NCI-H2081 treated with DMSO at 0.1 percent for 48 hours (cell line): ENCODE results near the gene DCDC1.

Source experiments
- DNase-seq: peaks from one replicate; lab custom pipeline; 2025; lab: John Stamatoyannopoulos, UW

DCDC1 gene

DNA sequence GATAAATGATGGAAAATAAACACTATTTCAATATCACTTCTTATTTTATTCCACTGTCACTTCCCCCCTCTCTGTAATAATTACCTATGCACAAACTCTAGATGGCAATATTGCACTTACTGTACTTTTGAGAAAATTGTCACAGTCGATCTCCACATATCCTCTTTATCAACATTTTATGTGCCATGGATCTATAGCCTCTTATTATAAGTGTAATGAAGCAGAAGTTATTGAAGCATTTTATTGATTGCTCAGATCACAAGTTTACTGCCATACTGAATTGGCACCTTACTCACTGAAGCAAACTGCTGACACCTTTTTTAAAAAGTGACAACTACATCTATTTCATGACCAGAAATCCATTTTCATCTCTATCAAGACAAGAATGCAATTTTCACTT lies 133.4 kb downstream of the DCDC1 start:
- no peak for DNase-seq

DNA sequence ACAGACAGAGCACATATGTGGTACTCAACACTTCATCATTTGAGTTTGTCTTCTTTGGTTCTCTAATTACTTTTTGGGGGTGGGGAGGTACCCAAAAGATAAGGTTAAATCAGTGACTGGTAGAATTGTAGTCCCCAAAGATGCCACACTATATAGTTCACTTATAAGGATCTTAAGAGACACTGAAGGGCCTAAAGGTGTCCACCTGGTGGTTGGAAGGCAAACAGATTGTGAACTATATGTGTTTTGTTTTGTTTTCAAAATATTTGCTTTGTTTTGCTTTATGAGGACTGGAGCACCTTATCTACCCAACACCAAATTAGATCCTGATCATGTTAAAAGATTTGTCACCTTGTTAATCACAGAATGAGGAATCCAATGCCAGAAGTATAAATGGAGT lies 136.1 kb downstream of the DCDC1 start:
- DNase-seq, result no peak

GRCh38 chr11:31231601-31232000 lies 137.9 kb downstream of the DCDC1 start:
- no peak for DNase-seq

- DNase-seq, result no peak
Measured at GRCh38 chr11:31218847-31219246, 150.7 kb downstream of the DCDC1 start.

DNA sequence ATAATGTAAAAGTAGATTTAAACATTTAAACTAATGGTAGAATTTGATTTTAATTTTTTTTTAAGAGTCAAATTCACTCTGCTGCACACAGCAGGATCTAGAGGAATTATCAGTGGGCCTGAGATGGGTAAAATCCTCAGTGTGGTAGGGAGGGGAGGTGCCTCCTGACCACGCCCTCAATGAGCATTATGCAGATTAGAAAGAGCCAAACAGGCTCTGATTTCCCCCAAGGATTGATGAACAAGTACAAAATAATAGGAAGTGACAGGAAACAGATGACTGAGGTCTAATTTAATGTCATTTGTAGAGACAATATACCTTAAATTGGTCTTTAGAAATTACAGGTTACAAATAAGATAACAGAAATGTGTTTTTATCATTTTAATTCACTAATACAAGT lies 155.2 kb downstream of the DCDC1 start:
- DNase-seq, result no peak

- no peak for DNase-seq
Measured at GRCh38 chr11:31199378-31199777, 170.2 kb downstream of the DCDC1 start.

DNA sequence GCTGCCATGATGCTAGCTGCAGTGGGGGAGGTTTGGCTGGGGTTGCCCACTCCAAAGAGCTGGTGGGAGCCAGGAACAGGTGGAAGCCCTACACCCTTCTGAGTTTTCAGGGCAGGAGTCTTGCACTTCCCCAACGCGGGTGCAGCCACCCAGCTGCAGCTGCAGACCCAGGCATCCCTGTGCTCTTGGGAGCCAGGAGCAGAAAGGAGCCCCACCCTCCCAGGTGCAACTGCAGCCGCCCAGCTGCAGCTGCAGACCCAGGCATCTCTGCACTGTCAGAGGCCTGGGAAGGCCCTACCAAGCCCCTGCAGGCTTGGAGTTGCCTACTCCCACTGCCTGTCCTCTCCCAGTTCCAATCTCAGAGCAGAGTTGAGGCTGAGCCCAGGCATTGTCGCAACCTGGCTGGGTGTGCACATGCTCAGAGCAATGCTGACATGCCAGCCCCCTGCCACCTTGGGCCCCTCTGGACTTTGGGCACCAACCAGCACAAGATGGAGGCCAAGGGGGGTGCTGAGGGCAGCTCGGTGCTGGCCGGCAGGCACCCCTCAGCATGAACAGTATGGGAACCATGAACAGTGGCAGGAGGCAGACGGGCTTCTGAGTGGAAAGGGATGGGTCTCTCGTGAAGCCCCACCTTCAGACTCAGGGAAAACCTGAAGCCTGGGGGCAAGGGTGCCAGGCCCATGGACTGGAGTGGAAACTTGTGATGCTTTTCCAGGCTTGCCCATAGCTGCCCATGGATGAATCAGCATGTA lies 195.4 kb downstream of the DCDC1 start:
- no peak for DNase-seq

DNA sequence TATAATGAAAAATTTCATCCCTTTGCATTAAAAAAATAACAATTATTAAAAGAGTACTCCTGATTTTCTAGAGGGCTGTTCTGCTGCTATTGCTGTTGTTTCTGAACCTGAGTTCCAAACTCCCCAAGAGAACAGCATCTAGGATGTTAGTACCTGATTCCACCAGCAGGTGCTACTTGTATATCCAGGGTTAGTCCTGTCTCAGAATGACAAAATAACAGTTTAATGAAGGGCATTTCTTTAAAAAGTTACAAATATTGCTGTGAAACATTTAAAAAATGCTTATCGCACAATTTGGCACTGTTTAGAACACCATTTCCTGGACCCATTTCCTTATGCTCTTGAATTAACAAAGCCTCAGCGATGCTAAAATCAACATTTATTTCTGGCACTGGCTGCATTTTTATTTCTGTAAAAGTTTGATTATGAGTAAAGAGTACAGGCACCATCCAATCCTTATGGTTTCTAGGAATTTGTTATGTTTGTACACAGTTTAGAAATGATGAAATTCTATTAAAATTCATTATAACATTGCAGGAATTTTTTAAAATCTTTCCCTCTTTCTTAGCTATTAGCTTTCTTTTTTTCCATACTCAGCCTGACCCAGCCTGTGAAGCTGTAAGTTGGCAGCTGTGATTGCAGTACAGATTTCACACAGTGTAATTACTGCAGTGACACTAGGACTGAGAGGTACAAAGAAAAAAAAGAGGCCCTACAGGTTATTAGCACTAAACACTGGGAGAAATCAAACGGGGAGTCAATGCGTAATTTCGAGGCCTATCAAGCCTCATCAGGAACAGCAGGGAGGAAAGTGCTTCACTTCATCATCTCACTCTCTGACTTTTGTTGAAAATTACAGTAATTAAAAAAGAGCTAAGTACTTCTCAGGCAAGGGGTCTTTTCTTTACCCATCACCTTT lies 208.8 kb downstream of the DCDC1 start:
- DNase-seq, result peak; percentile 98

- no peak for DNase-seq
Measured at GRCh38 chr11:31150841-31151240, 218.7 kb downstream of the DCDC1 start.

GRCh38 chr11:31150011-31150410 lies 219.5 kb downstream of the DCDC1 start:
- no peak for DNase-seq

DNA sequence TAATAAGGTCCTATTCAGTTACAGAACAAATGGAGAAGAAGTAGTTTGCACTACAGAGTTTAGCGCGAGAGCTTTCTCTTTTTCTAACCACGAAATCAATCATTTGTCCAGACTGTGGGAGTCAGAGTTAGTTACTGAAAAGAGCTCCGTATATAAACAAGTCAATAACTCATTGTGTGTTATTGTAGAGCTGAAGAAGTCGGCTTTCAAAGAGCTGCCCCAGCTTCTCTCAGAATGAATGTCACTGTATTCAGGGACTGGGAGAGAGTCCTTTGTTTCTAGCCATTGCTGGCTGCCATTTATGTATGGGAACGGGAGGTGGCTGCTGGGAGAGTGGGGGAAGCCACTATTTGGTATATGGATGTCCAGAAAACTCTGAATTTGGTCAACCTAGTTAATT lies 227.8 kb downstream of the DCDC1 start:
- no peak for DNase-seq

DNA sequence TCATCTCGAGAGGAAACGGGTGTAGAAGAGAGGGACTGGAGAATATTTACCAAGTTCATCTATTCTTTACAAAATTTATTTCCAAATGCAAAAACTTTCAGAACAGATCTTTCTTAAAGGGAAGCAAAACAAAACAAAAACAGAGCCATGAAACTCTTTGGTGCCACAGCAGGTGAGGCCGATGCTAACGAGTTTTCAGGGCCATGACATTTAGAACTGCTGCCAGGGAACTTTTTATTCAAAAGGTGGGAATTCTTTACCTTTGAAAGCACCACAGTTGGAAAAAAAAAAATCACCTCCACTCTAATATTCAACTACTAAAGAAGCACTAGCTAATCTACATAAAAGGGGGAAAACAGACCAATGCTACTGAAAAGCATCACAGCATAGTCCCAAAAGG lies 230.1 kb downstream of the DCDC1 start:
- DNase-seq, result no peak

- DNase-seq, result no peak
Measured at GRCh38 chr11:31132531-31133421, 236.8 kb downstream of the DCDC1 start.

DNA sequence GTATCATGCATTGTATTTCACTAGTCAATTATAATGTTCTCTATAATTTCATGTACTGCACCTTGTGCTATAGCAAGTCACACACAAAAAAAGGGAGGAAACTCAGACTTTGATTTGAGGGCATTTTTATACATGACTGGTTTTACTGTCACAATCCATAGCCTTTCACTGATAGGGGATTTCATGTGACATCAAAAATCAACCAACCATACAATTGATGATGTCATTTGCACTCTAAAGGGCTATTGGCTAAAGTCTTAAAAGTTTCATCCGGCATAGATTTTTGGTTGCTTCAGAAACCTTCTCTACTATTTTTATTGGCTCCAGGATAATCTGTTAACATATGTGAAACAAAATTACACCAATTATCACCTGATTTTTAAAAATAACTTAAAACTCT lies 237.8 kb downstream of the DCDC1 start:
- DNase-seq, result no peak

- DNase-seq, result no peak
Measured at GRCh38 chr11:31127290-31127689, 242.2 kb downstream of the DCDC1 start.

- DNase-seq, result no peak
Measured at GRCh38 chr11:31120428-31120827, 249.1 kb downstream of the DCDC1 start.

- no peak for DNase-seq
Measured at GRCh38 chr11:31118566-31118965, 251.0 kb downstream of the DCDC1 start.

DNA sequence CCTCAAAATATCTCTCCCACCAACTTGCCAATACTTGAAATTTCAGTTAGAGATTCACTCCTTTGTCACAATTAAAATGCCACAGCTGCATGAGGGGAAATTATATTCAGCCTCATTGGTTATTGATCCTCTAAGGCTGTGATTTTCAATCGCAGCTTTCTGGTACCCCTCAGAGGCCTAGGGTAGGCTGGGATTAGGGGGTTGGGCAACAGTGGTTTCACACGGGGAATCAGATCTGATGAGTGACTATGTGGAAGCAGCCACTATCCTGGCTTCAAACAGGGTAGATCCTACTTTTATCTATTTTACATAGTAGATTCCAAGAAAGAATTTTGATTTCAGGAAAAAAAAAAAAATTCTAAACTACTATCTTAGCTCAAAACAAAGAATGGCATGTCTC lies 252.5 kb downstream of the DCDC1 start:
- DNase-seq, result no peak

DNA sequence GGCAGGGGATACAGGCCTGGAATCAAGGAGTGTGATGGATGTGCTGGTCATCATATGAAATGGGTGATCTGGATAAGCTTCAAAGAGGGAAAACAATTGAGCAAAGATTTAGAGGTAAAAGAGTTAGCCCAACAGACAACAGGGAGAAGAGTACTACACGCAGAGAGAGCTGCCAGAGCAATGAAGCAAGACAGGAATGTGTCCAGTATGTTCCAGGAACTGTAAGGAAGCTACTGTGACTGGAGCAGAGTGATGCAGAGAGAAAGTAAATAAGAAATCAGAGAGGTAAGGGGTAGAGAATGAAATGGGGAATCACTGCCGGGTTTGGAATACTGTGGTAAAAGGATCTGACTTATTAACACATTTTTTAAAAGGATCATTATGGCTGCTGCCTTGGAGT lies 255.1 kb downstream of the DCDC1 start:
- no peak for DNase-seq

DNA sequence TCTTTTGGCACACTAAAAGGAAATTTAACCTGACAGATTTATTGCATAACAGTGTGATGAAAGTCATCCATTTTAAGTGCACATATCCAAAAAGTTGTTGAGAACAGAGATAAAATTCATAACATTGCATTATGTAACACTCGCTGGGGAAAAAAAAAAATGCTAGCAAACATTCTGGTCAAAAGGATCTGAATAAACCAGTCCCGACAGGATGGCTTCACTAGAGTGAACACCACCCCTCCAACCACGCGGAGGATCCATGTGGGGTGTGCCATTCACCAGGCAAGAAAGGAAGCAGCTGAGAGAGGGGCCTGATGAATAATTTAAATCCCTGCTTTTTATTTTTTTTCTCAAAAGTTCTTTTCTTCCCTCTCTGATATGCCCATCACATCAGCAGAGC lies 258.7 kb downstream of the DCDC1 start:
- DNase-seq, result no peak

DNA sequence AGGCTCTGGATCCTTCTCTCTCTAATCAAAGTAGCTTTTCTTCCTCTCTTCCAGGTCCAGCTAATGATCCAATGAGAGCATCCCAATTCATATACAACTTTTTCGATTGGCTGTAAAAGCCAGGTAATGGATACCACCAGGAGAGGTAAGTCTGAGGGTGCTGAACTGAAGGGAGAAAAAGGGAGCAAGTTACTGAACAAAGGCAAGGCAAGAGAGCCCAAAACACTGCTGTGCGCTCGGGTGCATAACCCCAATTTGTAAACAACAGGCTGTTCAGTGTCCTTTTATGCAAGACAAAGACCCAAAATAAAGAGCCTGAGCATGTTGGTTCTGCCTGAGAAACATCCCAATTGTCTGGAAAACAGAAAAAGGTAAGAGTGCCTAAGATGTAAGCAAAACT lies 260.1 kb downstream of the DCDC1 start:
- no peak for DNase-seq

- no peak for DNase-seq
Measured at GRCh38 chr11:31107649-31108048, 261.9 kb downstream of the DCDC1 start.
